Neural progenitor cell (in vitro differentiated cells): ENCODE results near the gene PACRGL.

Experiments used
- CTCF ChIP-seq: fragments of 200-600 bp; sonication (generic); IDR thresholded peaks from 2 replicates; pipeline ENCODE4 v1.5.1; 2017; ENCODE audit warnings: antibody characterized with exemption, mild to moderate bottlenecking
- EZH2 ChIP-seq: fragments of 200-600 bp; sonication (generic); IDR thresholded peaks from 2 replicates; pipeline ENCODE4 v1.6.1; 2017; ENCODE audit warnings: antibody characterized with exemption, mild to moderate bottlenecking, moderate library complexity

- peak; percentile 39 for TF ChIP-seq CTCF
- no peak for TF ChIP-seq EZH2
These were observed 59.8 kb downstream of the PACRGL start for GRCh38 chr4:20760053-20760452.
